Skin epidermis (tissue), 12 donors: Measurements from ENCODE around the gene HSF5.

Experiments
- H3K27ac ChIP-seq, 21 experiments: fragments of 200-600 bp; sonication (generic) in 11 of 21; one replicate each; pipeline ENCODE4 v1.5.0; 2020; ENCODE audit warnings: mild to moderate bottlenecking in 3 of 21, inconsistent platforms in 2 of 21, moderate library complexity in 2 of 21
- H3K4me3 ChIP-seq, 7 experiments: fragments of 200-600 bp; sonication (generic) in 2 of 7; one replicate each; pipeline ENCODE4 v1.5.0; 2020; ENCODE audit warnings: inconsistent platforms in 2 of 7, mild to moderate bottlenecking in 2 of 7, moderate library complexity in 1 of 7

HSF5 gene

GRCh38 chr17:58420827-58421226 is 67.4 kb downstream of the HSF5 start:
- H3K27ac ChIP-seq, result no peak overlapping the region

GRCh38 chr17:58417300-58418092 is 70.7 kb downstream of the HSF5 start, which contains the start of gene RNF43:
TSS of gene RNF43 (minus strand) at chr17:58417534. CDS start at chr17:58415577, 1,957 bp downstream.
- peak within 1 kb of the TSS in 18 of 21 experiments; percentile 9 to 82 (median 54) for H3K27ac ChIP-seq
- H3K4me3 ChIP-seq, result peak within 1 kb of the TSS; percentile 0 to 43 (median 23)

More at GRCh38 chr17:58420827-58421226, 67.4 kb downstream of the HSF5 start:
- H3K4me3 ChIP-seq, result no peak overlapping the region

DNA sequence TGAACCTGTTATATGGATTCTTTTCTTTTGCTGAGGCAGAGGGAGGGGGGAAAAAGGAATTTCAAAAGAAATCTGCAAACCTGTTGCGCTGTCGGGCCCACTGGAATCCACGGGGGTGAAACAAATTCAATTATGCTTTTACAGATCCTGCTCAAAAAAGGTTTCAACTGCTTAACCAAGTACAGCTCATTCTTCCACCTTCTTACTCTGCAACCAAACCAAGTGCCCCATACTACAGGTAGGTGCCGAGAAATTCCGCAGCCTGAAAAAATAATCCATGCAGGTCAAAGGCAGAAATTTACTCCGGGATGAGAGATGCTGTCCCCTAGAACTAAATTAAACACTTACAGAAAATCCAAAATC is 71.3 kb downstream of the HSF5 start:
- H3K4me3 ChIP-seq, result peak overlapping the region; percentile 0 to 43 (median 23)
- H3K27ac ChIP-seq, result peak overlapping the region in 18 of 21 experiments; percentile 9 to 82 (median 54)

- Histone ChIP-seq H3K27ac (peak overlapping the region in 15 of 21 experiments; percentile 9 to 82 (median 56)), H3K4me3 (peak overlapping the region; percentile 0 to 43 (median 23))
These were observed 71.8 kb downstream of the HSF5 start for GRCh38 chr17:58416396-58416795.

DNA sequence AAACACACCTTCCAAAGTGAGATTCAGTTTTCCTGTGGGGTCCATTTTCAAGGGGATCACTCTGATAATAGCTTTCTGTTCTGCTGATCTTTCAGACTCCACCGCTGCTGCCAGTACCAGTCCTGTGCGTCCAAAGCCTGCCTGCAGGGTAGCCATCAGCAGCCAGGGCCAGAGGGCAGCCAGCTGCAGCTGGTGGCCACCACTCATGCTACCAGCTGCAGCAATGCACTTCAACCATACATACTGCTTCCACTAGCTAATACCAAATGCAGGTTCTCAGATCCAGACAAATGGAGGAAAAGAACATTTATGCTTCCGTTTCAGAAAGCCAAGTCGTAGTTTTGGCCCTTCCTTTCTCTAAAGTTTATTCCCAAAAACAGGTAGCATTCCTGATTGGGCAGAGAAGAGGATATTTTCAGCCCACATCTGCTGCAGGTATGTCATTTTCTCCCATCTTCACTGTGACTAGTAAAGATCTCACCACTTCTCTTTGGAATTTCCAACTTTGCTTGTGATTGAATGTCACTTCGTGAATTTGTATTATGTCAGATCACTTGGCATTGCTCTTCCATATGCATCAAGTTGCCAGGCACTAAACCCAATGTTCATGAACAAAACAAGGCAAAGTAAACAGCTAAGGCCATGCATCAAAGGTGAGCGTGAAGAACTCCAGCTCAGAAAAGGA is 72.7 kb downstream of the HSF5 start:
- H3K4me3 ChIP-seq, result peak overlapping the region in 4 of 7 experiments; percentile 21 to 43 (median 39)
- peak overlapping the region in 7 of 21 experiments; percentile 1 to 82 (median 74) for H3K27ac ChIP-seq

DNA sequence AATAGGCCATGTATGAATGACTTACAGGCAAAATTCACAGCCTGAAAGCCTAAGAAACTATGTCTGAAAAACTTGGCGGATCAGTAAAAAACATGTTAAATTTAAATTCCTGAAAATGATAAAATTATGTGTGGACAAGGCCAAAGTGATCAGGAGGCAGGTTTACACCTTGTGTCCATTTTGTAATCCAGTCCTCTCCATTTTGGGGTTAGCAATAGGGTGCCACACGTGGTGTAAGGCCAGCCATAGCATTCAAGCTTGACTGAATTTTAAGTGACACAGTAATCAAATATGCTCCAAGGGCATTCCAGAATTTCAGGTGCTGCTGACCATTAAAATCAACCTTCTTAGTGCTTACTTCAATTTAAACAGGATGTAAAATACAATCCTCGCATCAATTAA is 73.6 kb downstream of the HSF5 start:
- Histone ChIP-seq H3K27ac (peak overlapping the region in 6 of 21 experiments; percentile 13 to 80 (median 22)), H3K4me3 (peak overlapping the region in 4 of 7 experiments; percentile 7 to 43 (median 39))

- Histone ChIP-seq H3K27ac (peak overlapping the region in 9 of 21 experiments; percentile 14 to 51 (median 23)), H3K4me3 (peak overlapping the region in 2 of 7 experiments; percentile 42 to 43)
These were observed 74.5 kb downstream of the HSF5 start for GRCh38 chr17:58413684-58414083.

- Histone ChIP-seq H3K27ac (peak overlapping the region in 9 of 21 experiments; percentile 14 to 51 (median 30)), H3K4me3 (peak overlapping the region in 2 of 7 experiments; percentile 42 to 43)
These were observed 75.1 kb downstream of the HSF5 start for GRCh38 chr17:58412961-58413586.

- Histone ChIP-seq H3K4me3 (peak overlapping the region in 1 of 7 experiments; percentile 43), H3K27ac (peak overlapping the region in 4 of 21 experiments; percentile 16 to 39 (median 30))
These were observed 76.0 kb downstream of the HSF5 start for GRCh38 chr17:58412064-58412703.

DNA sequence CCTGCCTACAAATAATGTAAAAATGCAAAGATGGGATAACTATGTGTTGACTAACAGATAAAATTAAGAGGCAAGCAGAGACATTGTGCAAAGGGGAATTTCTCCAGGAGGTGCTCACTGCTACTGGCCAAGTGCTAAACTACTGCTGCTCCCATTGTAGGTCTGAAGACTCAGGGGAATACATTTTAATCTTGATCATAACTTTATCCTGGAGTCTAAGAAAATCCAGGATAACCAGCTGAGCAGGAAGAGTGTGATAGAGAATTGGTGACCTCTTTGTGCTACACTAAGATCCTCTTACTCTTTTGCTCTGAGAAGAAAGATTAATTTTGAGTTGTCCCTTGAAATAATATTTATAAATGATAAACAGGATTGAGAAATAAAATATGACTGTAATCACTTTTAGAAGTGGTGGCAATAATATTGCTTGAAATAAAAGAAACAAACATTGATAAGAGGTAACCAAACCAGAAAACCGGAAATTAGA is 76.8 kb downstream of the HSF5 start:
- Histone ChIP-seq H3K27ac (peak overlapping the region in 2 of 21 experiments; percentile 17 to 33), H3K4me3 (no peak overlapping the region)

DNA sequence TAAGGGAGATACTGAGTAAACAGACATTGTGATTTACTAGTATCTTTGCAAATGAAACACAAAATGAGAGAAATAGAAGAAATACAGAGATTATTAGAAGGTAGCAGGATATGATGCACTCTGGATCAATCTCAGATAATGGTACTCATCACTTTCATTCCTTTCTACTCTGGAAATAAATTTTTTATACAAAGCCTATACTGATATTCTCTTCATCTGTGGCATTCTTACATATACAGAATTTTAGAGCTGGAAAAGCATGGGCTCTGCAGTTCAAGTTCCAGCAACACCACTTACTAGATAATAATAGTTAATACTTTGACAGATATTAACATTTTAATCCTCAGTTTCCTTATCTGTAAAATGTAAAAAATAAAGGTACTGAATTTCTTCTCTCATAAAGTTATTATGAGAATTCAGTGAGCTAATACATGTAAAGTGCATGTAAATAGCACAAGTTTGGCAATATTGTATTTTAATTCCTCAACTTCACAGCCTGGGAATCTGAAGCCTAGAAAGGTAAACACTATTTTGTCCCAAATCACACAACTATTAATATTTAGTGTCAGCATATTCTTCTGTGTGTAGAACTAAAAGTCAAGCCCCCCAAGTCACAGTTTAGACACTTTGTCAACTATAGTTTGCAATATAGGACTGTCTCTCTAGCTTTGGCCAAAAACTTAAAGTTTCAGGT is 77.3 kb downstream of the HSF5 start:
- no peak overlapping the region for H3K4me3 ChIP-seq
- peak overlapping the region in 1 of 21 experiments; percentile 27 for H3K27ac ChIP-seq

- no peak overlapping the region for H3K4me3 ChIP-seq
- no peak overlapping the region for H3K27ac ChIP-seq
These were observed 78.8 kb downstream of the HSF5 start for GRCh38 chr17:58409432-58409831.

DNA sequence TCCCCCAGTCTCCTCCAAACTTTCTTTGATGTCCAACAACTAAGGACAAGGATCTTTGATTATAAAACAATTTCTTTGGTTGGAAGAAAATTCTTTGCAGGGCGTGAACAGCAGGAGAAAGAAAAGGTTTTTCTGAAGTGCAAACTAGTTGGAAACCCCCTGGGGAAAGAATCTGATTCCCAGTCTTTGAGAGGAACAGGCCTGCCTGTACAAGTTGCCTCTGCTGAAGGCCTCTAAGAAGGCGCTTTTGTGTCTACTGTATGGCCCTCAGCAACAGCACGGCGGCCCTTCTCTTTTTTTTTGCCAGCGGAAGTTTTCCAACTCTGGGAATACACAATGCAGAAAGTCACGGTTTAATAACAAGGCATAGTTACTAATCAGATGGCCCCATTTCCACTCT is 84.9 kb downstream of the HSF5 start:
- Histone ChIP-seq H3K4me3 (no peak overlapping the region), H3K27ac (peak overlapping the region in 14 of 21 experiments; percentile 0 to 80 (median 48))

DNA sequence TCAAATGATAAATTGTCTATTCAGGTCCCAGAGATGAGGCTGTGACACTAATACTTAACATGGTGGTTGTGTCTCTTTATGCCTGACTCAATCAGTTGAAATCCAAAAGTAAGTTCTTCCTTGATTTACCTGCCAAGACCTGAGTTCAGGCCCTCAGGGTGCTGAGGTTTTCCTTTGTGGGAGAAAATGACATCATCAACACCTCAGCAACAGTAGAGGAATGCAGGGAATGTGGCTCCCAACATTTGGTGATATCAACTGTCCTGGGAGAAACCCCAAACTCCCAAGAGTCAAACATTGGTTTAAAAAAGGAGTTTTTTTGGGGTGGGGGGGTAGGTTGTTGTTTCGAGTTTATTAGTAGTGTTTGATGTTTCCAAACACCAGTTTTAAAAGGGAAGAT is 85.5 kb downstream of the HSF5 start:
- Histone ChIP-seq H3K27ac (peak overlapping the region in 12 of 21 experiments; percentile 0 to 80 (median 55)), H3K4me3 (no peak overlapping the region)

DNA sequence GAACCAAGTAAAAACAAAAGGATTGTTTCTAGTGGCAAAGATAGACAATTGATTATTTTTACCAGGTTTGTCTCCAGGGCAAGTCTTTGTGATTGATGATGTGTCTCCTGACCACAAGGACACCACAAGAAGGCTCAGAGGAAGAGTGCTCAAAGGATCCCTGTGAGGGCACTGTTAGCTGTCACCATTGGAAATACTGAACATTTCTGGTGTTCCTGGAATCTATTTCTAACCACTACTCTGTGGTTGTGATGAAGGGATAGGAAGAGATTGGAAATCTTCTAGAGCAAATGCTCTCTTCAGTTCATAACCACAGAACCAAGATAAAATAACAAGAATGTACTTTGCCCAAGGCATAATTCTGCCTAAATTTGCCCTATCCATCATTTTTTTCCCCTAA is 86.2 kb downstream of the HSF5 start:
- Histone ChIP-seq H3K27ac (peak overlapping the region in 5 of 21 experiments; percentile 33 to 78 (median 52)), H3K4me3 (no peak overlapping the region)

GRCh38 chr17:58401287-58401686 is 86.9 kb downstream of the HSF5 start:
- H3K4me3 ChIP-seq, result no peak overlapping the region
- no peak overlapping the region for H3K27ac ChIP-seq

GRCh38 chr17:58400826-58401225 is 87.4 kb downstream of the HSF5 start:
- H3K27ac ChIP-seq, result no peak overlapping the region

GRCh38 chr17:58399974-58400373 is 88.2 kb downstream of the HSF5 start:
- no peak overlapping the region for H3K27ac ChIP-seq
- no peak overlapping the region for H3K4me3 ChIP-seq

More at GRCh38 chr17:58400826-58401225, 87.4 kb downstream of the HSF5 start:
- H3K4me3 ChIP-seq, result no peak overlapping the region
